Measurements from ENCODE around the gene JOSD1. TPM values are rescaled to one million over a fixed set of nuclear protein-coding genes. Genes with fewer than 3 reads are reported as not detected.

JOSD1 gene
- 36.0 and 46.4 TPM in 2 replicates for total RNA-seq (2011; cell fraction: chromatin; rRNA removed; ENCODE audit: low replicate concordance)
- 31.5 and 32.4 TPM in 2 replicates for total RNA-seq (2011; cell fraction: nucleolus; rRNA removed)
- total RNA-seq (2011; cell fraction: nucleoplasm; rRNA removed): 31.9 and 36.6 TPM in 2 replicates
- total RNA-seq (2014; rRNA removed) (28.0 and 33.9 TPM in 2 replicates), total RNA-seq (2014; rRNA removed; fragmentation: Illumina TruSeq; extraction: Trizol) (30.0 and 30.4 TPM in 2 replicates), total RNA-seq (2015; rRNA removed; fragmentation: Illumina TruSeq; extraction: Trizol) (26.0 and 26.7 TPM in 2 replicates), total RNA-seq (2021) (36.7 and 39.1 TPM in 2 replicates), polyA plus RNA-seq (2011; rRNA removed) (31.6 and 31.8 TPM in 2 replicates), polyA plus RNA-seq (2014; fragmentation: Illumina TruSeq; extraction: Trizol) (33.0 and 34.1 TPM in 2 replicates), polyA plus RNA-seq (2014; fragmentation: Nextera tagmentation; extraction: Ambion mirVana) (1 to 10 TPM; 8.9 to 9.5 TPM), polyA plus RNA-seq (2014; rRNA removed) (30.4 and 30.7 TPM in 2 replicates), polyA minus RNA-seq (2011; rRNA and poly(A)+ RNA removed) (19.3 and 25.4 TPM in 2 replicates), Bru-seq, nascent RNA (percentile 75 among the genes with signal in this experiment), BruChase-seq, experiment 1, labeled RNA remaining after a 2-hour chase (percentile 78 among the genes with signal in this experiment), BruChase-seq, experiment 2, labeled RNA remaining after a 6-hour chase (percentile 83 among the genes with signal in this experiment)
- polyA plus RNA-seq (2011; cell fraction: cytosol; rRNA removed): 34.7 and 36.9 TPM in 2 replicates
- polyA plus RNA-seq (2011; cell fraction: nucleus; rRNA removed): 35.2 and 39.9 TPM in 2 replicates
- polyA plus RNA-seq (2012): 25.7 and 27.9 TPM in 2 replicates
- 19.6 and 27.1 TPM in 2 replicates for polyA minus RNA-seq (2011; cell fraction: cytosol; rRNA and poly(A)+ RNA removed)
- polyA minus RNA-seq (2011; cell fraction: nucleus; rRNA and poly(A)+ RNA removed): 9.8 and 16.9 TPM in 2 replicates
- long read RNA-seq, experiment 1, transcript JOSD1-207 (2 exons, 467 nt): major isoform, 287 of 350 reads
- long read RNA-seq, experiment 1, transcript JOSD1-201 (4 exons, 3,648 nt): minor isoform, 9 of 350 reads
- long read RNA-seq, experiment 1, partial matches to known transcripts: 4 of 350 reads
- long read RNA-seq, experiment 1, other reads (novel, unspliced or antisense): 50 of 350 reads
- long read RNA-seq, experiment 2, transcript JOSD1-201 (4 exons, 3,648 nt): major isoform, 14 of 42 reads
- long read RNA-seq, experiment 2, partial matches to known transcripts: 0 of 42 reads
- long read RNA-seq, experiment 2, other reads (novel, unspliced or antisense): 22 of 42 reads
- long read RNA-seq, experiment 3, partial matches to known transcripts: 0 of 9 reads
- long read RNA-seq, experiment 3, other reads (novel, unspliced or antisense): 3 of 9 reads

GRCh38 chr22:38700789-38701628 lies at the start of gene JOSD1:
Gene JOSD1 (minus strand): TSS chr22:38700943. CDS start chr22:38699987, 956 bp downstream.
- Histone ChIP-seq H3K27me3 (ENCODE audit: control insufficient read depth in 2 of 2, insufficient read depth in 2 of 2, low read length in 2 of 2) (no peaks in the 10 kb centered on the region), H2AFZ (ENCODE audit: low read depth, low read length) (peak within 1 kb of the TSS; percentile 61), H3K9me3 (replicated peaks; ENCODE audit: control insufficient read depth, insufficient read depth, low read depth, low read length) (no peaks in the 10 kb centered on the region), H3K79me2 (ENCODE audit: control insufficient read depth, insufficient read depth, low read length) (peaks cover 56% of the 10 kb centered on the region), H4K20me1 (replicated peaks; ENCODE audit: control insufficient read depth, insufficient read depth, low read length) (no peaks in the 10 kb centered on the region; the same call in 1 of the 2 replicates), H3K4me1 (replicated peaks in 1 of 2; ENCODE audit: control insufficient read depth in 2 of 2, insufficient read depth in 2 of 2, low read length in 2 of 2) (peaks cover 37 to 39% of the 10 kb centered on the region in 2 experiments; a peak in 4 of 5 replicates), H3K4me3 (peak within 1 kb of the TSS; percentile 89), H3K27ac (ENCODE audit: extremely low read depth, low read depth, low read length) (peak within 1 kb of the TSS; percentile 89), H3K36me3 (ENCODE audit: control insufficient read depth, insufficient read depth, low read length) (peaks cover 22% of the 10 kb centered on the region), H3K4me2 (ENCODE audit: insufficient read depth, low read length) (peak within 1 kb of the TSS; percentile 83), H3K9me1 (ENCODE audit: control insufficient read depth, insufficient read depth, low read length) (no peaks in the 10 kb centered on the region), H3K9ac (ENCODE audit: insufficient read depth in 1 of 2, low read depth in 2 of 2, low read length in 2 of 2) (peak within 1 kb of the TSS; percentile 86 to 96)
- ATAC-seq (peak; percentile 43), FAIRE-seq (no peak), DNase-seq (ENCODE audit: extremely low read depth in 1 of 4, low spot score in 3 of 4) (peak; percentile 83 to 94 (median 86))
- ChIA-PET POLR2A (no interaction called here), CTCF (ENCODE audit: low intra/inter-chr PET ratio) (no interaction called here)
- intact Hi-C loops (cut with micrococcal nuclease) (no loop called here), in situ Hi-C loops (cut with MboI) (no loop called here)
- BruUV-seq (replicated peaks): TSS peak; percentile 89
- 1% methylated on average over 23 of the region's 94 CpGs for WGBS (ENCODE audit: insufficient coverage, low coverage, missing lambda C conversion rate)
- TF ChIP-seq ZBTB34 (CRISPR knock-in tag; IDR thresholded peaks at IDR 0.05) (no peak), GTF2E2 (tag; IDR thresholded peaks at IDR 0.05) (peak; percentile 50; the same call in 1 of the 2 replicates), RFX7 (CRISPR knock-in tag; IDR thresholded peaks at IDR 0.05) (no peak), TOE1 (IDR thresholded peaks at IDR 0.05; ENCODE audit: borderline replicate concordance) (peak; percentile 54; the same call in 1 of the 2 replicates), TOE1 (CRISPR knock-in tag; IDR thresholded peaks at IDR 0.05; ENCODE audit: borderline replicate concordance, low read depth) (0 out of 2 replicates have a peak, but pooled peaks have one; percentile 11), ARID3A (IDR thresholded peaks at IDR 0.05; ENCODE audit: borderline replicate concordance, low read depth, low read length) (no peak), ZKSCAN1 (IDR thresholded peaks at IDR 0.05; ENCODE audit: low read depth, low read length) (no peak), HBP1 (CRISPR knock-in tag; IDR thresholded peaks at IDR 0.05) (no peak), XRCC3 (IDR thresholded peaks at IDR 0.05) (no peak), TARDBP (IDR thresholded peaks at IDR 0.05) (peak; percentile 94; the same call in 1 of the 2 replicates), FOSL1 (tag; conservative IDR thresholded peaks at IDR 0.05) (peak; percentile 75)

Data from K562 (cell line).